Panc1 (cell line): Measurements from ENCODE around the gene PHF24.

Experiments
- CTCF ChIP-seq: fragments of 450-650 bp; IDR thresholded peaks from 2 replicates; pipeline ENCODE4 v1.5.1; 2017; ENCODE audit warnings: mild to moderate bottlenecking
- POLR2AphosphoS5 ChIP-seq: IDR thresholded peaks from 2 replicates; pipeline ENCODE4 v1.6.1; 2012; ENCODE audit warnings: mild to moderate bottlenecking, low read depth, low read length, moderate library complexity
- REST ChIP-seq, 2 experiments: IDR thresholded peaks; 2 replicates each; pipeline ENCODE4 v1.6.1; 2011 to 2012; ENCODE audit warnings: low read depth in 2 of 2, control low read depth in 1 of 2, low read length in 1 of 2, mild to moderate bottlenecking in 1 of 2, moderate library complexity in 1 of 2; ENCODE audit not compliant: insufficient read depth in 1 of 2
- SIN3A ChIP-seq: IDR thresholded peaks from 2 replicates; pipeline ENCODE4 v1.6.1; 2012; ENCODE audit warnings: low read depth, mild to moderate bottlenecking, low read length, moderate library complexity, borderline replicate concordance; ENCODE audit not compliant: insufficient read depth
- TCF7L2 ChIP-seq: IDR thresholded peaks from 2 replicates; pipeline ENCODE4 v1.6.1; 2011; ENCODE audit warnings: mild to moderate bottlenecking, low read depth, low read length, inconsistent platforms

GRCh38 chr9:35028341-35028740 lies 70.3 kb downstream of the PHF24 start:
- TF ChIP-seq CTCF, result no peak
- TF ChIP-seq POLR2AphosphoS5, result no peak
- TF ChIP-seq REST (IDR thresholded peaks at IDR 0.05; ENCODE audit: insufficient read depth in 1 of 2, low read depth in 2 of 2, low read length in 1 of 2), result no peak
- TF ChIP-seq TCF7L2, result no peak
- no peak for TF ChIP-seq SIN3A
